D721Med (cell line): ENCODE measurements around the gene IPO9.

Source experiments
- DNase-seq: peaks from one replicate; pipeline ENCODE4 v3.0.0; 2011; ENCODE audit warnings: low spot score; ENCODE audit not compliant: insufficient read length
- FAIRE-seq: peaks from 2 replicates; lab custom pipeline; 2011; peaks lifted over from hg19 to GRCh38; lab: Jason Lieb, UNC
- TF ChIP-seq, protein P1 (sequence below): IDR thresholded peaks from 2 replicates; pipeline ENCODE4 v1.5.1; 2012; ENCODE audit warnings: mild to moderate bottlenecking, control low read depth; ENCODE audit not compliant: insufficient read depth; ENCODE audit errors: missing control alignments

The IPO9 gene

DNA sequence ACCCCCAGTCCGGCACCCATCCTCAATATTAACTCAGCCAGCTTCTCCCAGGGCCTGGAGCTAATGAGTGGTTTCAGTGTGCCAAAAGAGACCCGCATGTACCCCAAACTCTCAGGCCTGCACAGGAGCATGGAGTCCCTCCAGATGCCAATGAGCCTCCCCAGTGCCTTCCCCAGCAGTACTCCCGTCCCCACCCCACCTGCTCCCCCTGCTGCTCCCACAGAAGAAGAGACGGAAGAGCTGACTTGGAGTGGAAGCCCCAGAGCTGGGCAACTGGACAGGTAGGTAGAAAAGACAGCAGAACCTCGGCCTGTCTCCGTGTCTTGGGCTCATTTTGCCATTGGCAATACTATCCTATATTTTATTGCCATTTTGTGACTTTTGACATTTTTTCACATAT, 45.4 kb upstream of the IPO9 start:
- TF ChIP-seq, protein P1, sequence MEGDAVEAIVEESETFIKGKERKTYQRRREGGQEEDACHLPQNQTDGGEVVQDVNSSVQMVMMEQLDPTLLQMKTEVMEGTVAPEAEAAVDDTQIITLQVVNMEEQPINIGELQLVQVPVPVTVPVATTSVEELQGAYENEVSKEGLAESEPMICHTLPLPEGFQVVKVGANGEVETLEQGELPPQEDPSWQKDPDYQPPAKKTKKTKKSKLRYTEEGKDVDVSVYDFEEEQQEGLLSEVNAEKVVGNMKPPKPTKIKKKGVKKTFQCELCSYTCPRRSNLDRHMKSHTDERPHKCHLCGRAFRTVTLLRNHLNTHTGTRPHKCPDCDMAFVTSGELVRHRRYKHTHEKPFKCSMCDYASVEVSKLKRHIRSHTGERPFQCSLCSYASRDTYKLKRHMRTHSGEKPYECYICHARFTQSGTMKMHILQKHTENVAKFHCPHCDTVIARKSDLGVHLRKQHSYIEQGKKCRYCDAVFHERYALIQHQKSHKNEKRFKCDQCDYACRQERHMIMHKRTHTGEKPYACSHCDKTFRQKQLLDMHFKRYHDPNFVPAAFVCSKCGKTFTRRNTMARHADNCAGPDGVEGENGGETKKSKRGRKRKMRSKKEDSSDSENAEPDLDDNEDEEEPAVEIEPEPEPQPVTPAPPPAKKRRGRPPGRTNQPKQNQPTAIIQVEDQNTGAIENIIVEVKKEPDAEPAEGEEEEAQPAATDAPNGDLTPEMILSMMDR, result no peak
- DNase-seq (no peak), FAIRE-seq (no peak)

GRCh38 chr1:201785291-201785690, 43.7 kb upstream of the IPO9 start:
- TF ChIP-seq, protein P1, result no peak
- no peak for FAIRE-seq
- DNase-seq, result no peak

DNA sequence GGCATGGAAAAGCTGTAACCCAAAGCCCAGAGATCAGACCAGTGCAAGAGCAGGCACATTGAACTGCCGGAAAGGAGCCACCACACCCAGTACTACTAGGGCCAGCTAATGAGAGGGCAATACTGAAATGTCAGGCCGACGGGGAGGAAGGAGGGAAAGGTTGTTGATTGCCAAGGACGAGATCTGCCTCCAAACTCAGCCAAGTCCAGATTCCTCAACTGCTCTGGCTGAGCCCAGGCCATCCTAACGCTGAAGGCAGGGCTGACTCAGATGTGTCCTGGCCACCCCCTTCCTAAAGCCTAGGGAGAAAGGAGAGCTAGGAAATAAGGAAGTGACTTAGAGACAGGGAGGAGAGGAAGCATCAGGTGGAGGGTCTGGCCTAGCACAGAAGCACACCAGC, 42.1 kb upstream of the IPO9 start:
- TF ChIP-seq, protein P1, result no peak
- FAIRE-seq (no peak), DNase-seq (no peak)

GRCh38 chr1:201788296-201788695, 40.7 kb upstream of the IPO9 start:
- TF ChIP-seq, protein P1, result no peak
- DNase-seq (no peak), FAIRE-seq (no peak)

DNA sequence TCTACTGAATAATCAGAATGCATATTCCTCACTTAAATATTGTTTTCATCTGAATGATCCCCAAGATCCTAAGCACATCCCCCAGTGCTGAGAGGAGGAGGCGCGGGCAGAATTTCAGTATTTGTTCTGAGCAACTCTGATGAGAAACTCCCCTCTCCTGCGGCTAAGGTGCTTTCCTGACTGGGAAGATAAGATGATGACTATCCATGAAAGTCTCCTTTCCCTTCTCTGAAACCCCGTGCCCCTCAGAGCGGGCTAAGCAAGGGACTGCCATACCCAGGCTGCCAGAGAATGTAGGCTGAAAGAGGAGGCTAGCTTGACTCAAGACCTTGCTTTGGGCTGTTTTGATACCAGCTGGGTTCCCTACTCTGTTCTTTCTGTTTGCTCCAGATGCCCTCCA, 39.7 kb upstream of the IPO9 start:
- no peak for DNase-seq
- TF ChIP-seq, protein P1, result no peak
- no peak for FAIRE-seq

- DNase-seq (no peak), FAIRE-seq (no peak)
- TF ChIP-seq, protein P1, result no peak
These were observed 38.7 kb upstream of the IPO9 start for GRCh38 chr1:201790261-201790660.

GRCh38 chr1:201791051-201791778, 37.7 kb upstream of the IPO9 start:
- TF ChIP-seq, protein P1, result no peak
- FAIRE-seq (no peak), DNase-seq (no peak)
